Immature natural killer cell (primary cell): ENCODE results near the gene TUBB6. TPM values are rescaled to one million over a fixed set of nuclear protein-coding genes. Genes with fewer than 3 reads are reported as not detected.

Experiments used
- DNase-seq, 3 donors: peaks; one replicate each; pipeline ENCODE4 v3.0.0; 2022; ENCODE audit warnings: mixed read lengths in 1 of 3
- H3K27ac Mint-ChIP-seq, 6 donors: one replicate each; pipeline ENCODE4 v1.8.0; 2020; ENCODE audit warnings: mixed read lengths in 6 of 6, mild to moderate bottlenecking in 5 of 6, inconsistent platforms in 4 of 6, moderate library complexity in 3 of 6
- H3K27me3 Mint-ChIP-seq, 3 donors: one replicate each; pipeline ENCODE4 v1.8.0; 2020 to 2021; ENCODE audit warnings: low read depth in 3 of 3, mild to moderate bottlenecking in 3 of 3, mixed read lengths in 3 of 3, moderate library complexity in 3 of 3, inconsistent platforms in 1 of 3
- H3K36me3 Mint-ChIP-seq, 3 donors: one replicate each; pipeline ENCODE4 v1.8.0; 2020; ENCODE audit warnings: mixed read lengths in 3 of 3, inconsistent platforms in 2 of 3, mild to moderate bottlenecking in 2 of 3
- H3K4me1 Mint-ChIP-seq, 2 donors: one replicate each; pipeline ENCODE4 v1.8.0; 2020; ENCODE audit warnings: inconsistent platforms in 2 of 2, mild to moderate bottlenecking in 2 of 2, mixed read lengths in 2 of 2, moderate library complexity in 1 of 2
- H3K4me3 Mint-ChIP-seq, 5 donors: one replicate each; pipeline ENCODE4 v1.8.0; 2020; ENCODE audit warnings: mild to moderate bottlenecking in 5 of 5, mixed read lengths in 5 of 5, inconsistent platforms in 3 of 5, moderate library complexity in 3 of 5
- H3K9me3 Mint-ChIP-seq, 6 donors: one replicate each; pipeline ENCODE4 v1.8.0; 2020; ENCODE audit warnings: mild to moderate bottlenecking in 6 of 6, mixed read lengths in 6 of 6, inconsistent platforms in 4 of 6, moderate library complexity in 3 of 6
- polyA plus RNA-seq, 3 donors: library from polyadenylated mRNA; unstranded; fragments of 300-500 nt; fragmentation: Illumina TruSeq; gene quantifications; one replicate each; pipeline ENCODE4 v1.2.3, GENCODE V29; 2021

The TUBB6 gene
- polyA plus RNA-seq, 3 donors from 2014 or later: 4.8 TPM; not detected in 2

DNA sequence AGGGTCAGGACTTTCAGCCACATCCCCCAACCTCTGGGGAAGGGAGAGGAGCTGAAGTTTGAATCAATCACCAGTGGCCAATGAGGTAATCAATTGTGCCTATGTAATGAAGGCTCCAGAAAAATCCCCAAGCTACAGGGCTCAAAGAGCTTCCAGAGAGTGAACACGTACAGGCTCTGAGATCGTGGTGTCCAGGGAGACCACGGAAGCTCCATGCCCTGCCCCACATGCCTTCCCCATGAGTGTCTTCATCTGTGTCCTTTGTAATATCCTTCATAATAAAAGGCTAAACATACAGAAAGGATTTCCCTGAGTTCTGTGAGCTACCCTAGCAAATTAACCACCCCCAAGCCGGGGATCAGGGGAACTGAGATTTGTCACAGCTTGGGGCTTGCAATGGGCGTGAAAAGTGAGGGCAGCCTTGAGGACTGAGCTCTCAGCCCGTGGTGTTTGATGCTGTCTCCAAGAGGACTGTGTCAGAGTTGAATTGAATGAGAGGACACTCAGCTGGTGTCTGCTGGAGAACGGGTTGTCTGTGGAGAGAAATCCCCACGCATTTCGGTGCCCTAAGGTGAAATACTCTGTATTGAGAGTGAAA lies 25.5 kb upstream of the TUBB6 start:
- H3K9me3 Mint-ChIP-seq: peaks cover 0 to 2% (median 0%) of the 10 kb centered on the region in 6 donors
- H3K4me1 Mint-ChIP-seq: no peaks in the 10 kb centered on the region
- no peak for DNase-seq
- H3K4me3 Mint-ChIP-seq: no peak overlapping the region
- no peaks in the 10 kb centered on the region for H3K36me3 Mint-ChIP-seq
- no peak overlapping the region for H3K27ac Mint-ChIP-seq
- H3K27me3 Mint-ChIP-seq: peaks cover 0 to 10% (median 4%) of the 10 kb centered on the region in 3 donors

DNA sequence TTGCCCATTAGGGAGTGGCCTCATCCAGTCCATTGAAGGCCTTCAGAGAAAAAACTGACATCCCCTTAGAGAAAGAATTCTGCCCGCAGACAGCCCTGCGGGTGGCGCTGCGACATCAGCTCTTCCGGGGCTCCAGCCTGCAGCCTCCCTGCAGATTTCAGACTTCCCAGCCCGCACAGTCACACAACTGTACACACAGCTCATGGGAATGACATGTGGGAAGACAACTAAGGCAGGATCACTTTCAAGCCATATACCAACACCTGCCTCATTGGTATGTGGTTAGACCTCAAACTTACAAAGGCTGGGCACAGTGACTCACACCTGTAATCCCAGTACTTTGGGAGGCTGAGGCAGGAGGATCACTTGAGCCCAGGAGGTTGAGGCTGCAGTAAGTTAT lies 24.8 kb upstream of the TUBB6 start:
- no peak for DNase-seq
- Mint-ChIP-seq H3K4me1 (no peaks in the 10 kb centered on the region), H3K27ac (no peak overlapping the region), H3K4me3 (no peak overlapping the region), H3K9me3 (peaks cover 0 to 2% (median 0%) of the 10 kb centered on the region in 6 donors), H3K27me3 (peaks cover 0 to 10% (median 4%) of the 10 kb centered on the region in 3 donors), H3K36me3 (no peaks in the 10 kb centered on the region)

DNA sequence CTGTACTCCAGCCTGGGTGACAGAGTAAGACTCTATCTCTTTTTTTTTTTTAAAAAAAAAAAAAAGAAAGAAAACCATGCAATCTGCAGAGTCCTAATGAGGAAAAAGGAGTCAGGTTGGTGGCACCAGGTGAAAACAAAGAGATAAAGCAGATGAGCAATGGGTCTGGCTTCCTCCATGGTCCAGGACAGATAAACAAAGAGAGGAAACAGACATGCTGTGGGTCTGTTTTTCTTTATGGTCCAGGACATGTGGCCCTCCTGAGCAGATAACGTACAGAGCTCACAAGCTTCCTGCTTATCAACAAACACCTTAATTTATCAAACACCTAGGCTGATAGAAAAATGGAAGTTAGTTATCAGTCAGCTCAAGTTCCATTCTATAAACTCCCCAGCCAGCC lies 24.4 kb upstream of the TUBB6 start:
- DNase-seq: no peak
- H3K4me1 Mint-ChIP-seq: no peaks in the 10 kb centered on the region
- peaks cover 0 to under 1% (median 0%) of the 10 kb centered on the region in 3 donors for H3K36me3 Mint-ChIP-seq
- H3K27ac Mint-ChIP-seq: no peak overlapping the region
- H3K27me3 Mint-ChIP-seq: peaks cover 0 to 13% (median 4%) of the 10 kb centered on the region in 3 donors
- no peak overlapping the region for H3K4me3 Mint-ChIP-seq
- peaks cover 0 to 2% (median 0%) of the 10 kb centered on the region in 6 donors for H3K9me3 Mint-ChIP-seq

DNA sequence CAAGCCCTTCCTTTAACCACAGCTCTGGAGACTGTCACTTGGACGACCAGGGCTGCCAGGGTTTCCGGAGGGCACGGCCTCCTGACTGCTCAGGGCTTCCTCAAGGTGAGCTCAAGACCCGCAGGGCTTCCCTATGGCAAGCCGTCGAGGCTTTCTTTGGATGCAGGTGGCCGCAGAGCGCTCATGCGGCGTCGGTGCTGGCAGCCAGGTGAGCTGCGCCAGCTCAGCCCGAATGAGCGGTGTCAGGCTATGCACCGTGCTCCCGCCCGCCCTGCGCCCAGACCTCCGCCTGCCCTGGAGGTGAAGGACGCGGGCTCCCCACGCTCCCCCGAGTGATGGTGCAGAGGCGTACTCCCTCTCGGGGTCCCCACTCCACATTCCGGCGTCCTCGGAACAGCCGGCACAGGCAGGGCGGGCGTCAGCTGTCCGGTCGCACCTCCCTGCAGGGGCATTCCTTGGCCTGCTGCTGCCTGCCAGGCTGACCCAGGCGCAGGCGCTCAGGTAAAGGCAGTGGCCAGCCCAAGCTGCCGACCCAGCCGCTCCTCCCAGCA lies 20.8 kb upstream of the TUBB6 start:
- H3K27ac Mint-ChIP-seq: no peak overlapping the region
- H3K4me3 Mint-ChIP-seq: no peak overlapping the region
- DNase-seq: no peak
- peaks cover 0 to 23% (median 5%) of the 10 kb centered on the region in 3 donors for H3K27me3 Mint-ChIP-seq
- no peaks in the 10 kb centered on the region for H3K4me1 Mint-ChIP-seq
- peaks cover 0 to 4% (median 0%) of the 10 kb centered on the region in 3 donors for H3K36me3 Mint-ChIP-seq
- H3K9me3 Mint-ChIP-seq: peaks cover 0 to 2% (median 0%) of the 10 kb centered on the region in 6 donors

DNA sequence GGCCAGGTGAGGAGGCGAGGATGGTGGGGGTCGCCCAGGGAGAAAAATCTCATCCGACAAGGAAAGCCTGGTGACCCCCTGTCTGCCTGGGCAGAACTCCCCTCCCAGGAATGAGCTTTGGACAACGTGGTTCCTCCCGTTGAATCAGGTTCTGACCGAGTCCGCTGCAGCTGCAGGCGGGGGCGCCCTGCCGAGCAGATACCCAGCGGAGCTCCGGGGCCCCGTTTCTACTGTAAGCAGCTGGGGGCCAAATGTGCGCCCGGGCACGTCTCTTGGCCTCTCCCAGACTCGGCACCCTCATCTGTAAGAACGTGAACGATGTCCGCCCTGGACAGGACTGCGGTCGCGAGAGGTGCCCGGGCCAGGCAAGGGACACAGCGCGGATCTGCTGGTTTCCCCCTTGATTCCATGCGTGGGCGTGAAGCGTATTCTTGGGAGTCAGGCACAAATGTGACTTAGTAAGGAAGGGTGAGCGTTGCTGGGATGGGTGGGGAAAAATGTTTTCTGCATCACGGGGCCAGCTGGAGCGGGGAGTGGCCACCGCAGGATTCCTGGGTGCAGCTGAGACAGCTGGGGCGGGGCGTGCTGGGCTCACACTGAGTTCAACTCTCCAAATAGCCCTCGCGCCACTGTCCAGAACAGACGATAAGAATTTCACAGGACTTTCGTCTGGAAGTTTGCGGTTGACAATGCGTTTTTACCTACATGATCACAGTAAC lies 20.2 kb upstream of the TUBB6 start:
- DNase-seq: no peak
- Mint-ChIP-seq H3K27me3 (peaks cover 0 to 23% (median 5%) of the 10 kb centered on the region in 3 donors), H3K4me1 (no peaks in the 10 kb centered on the region), H3K27ac (no peak overlapping the region), H3K9me3 (peaks cover 0 to 2% (median 0%) of the 10 kb centered on the region in 6 donors), H3K4me3 (no peak overlapping the region), H3K36me3 (peaks cover 0 to 4% (median 0%) of the 10 kb centered on the region in 3 donors)

DNA sequence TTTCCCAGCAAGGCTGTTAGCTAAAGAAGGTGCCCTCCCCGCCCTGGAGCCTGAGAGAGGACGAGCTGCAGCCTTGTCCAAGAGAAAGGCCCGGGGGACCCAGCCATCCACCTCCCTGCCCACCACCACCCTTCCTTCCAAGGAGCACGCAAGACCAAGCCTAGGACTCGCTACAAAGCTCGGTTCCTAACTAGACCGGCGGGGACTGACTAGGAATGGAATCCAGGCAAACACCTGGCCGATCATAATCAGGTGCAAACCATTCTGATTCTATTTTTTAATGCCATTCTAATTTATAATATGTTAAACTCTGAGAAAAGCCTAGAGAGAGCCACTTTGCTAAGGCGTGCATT lies 19.7 kb upstream of the TUBB6 start:
- peaks cover 0 to 4% (median 0%) of the 10 kb centered on the region in 3 donors for H3K36me3 Mint-ChIP-seq
- H3K9me3 Mint-ChIP-seq: peaks cover 0 to 2% (median 0%) of the 10 kb centered on the region in 6 donors
- no peak overlapping the region for H3K4me3 Mint-ChIP-seq
- no peaks in the 10 kb centered on the region for H3K4me1 Mint-ChIP-seq
- no peak overlapping the region for H3K27ac Mint-ChIP-seq
- H3K27me3 Mint-ChIP-seq: peaks cover 0 to 23% (median 5%) of the 10 kb centered on the region in 3 donors
- no peak for DNase-seq

DNA sequence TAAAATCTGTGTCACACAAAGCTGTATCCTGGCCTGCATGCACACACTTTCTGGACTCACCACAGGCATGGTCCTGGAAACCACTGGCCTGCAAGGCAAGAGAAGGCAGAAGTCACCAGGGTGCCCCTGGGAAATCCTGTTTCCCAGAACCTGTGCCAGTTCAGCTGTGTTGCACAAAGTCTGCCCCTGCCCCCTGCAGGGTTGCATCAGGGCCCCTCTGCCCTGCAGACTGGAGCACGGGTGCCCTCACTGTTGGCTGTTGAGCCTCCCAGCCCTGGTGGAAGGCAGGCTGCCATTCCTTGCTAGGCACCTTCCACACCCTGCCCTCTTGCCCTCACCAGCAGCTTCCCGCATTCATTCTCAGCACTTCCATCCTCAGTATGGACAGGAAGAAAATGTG lies 18.0 kb upstream of the TUBB6 start:
- Mint-ChIP-seq H3K4me1 (no peaks in the 10 kb centered on the region), H3K9me3 (no peaks in the 10 kb centered on the region)
- no peak for DNase-seq

DNA sequence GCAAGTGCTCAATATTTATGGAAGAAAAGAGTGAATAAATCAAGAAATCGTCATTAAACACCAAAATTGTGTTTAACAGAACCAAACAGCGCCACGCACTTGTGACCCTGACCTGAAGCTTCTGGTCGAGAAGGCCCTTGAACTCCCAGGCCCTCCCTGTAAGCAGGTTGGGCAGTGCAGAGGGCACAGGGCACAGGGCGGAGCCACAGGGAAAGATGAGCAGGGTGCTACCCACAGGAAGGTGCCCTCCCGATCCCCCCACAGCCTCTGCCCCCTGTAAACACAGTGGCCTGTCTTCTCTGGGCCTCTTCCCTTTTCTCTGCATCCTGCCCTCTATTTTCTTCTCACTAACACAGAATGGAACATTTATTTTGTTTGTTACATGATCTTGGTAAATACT lies 16.9 kb upstream of the TUBB6 start:
- no peaks in the 10 kb centered on the region for H3K4me1 Mint-ChIP-seq
- no peak overlapping the region for H3K27ac Mint-ChIP-seq
- no peaks in the 10 kb centered on the region for H3K9me3 Mint-ChIP-seq
- H3K27me3 Mint-ChIP-seq: peaks cover 0 to 17% (median 1%) of the 10 kb centered on the region in 3 donors
- H3K4me3 Mint-ChIP-seq: no peak overlapping the region
- DNase-seq: no peak
- peaks cover 0 to 4% (median 0%) of the 10 kb centered on the region in 3 donors for H3K36me3 Mint-ChIP-seq

More for the DNA sequence above, 18.0 kb upstream of the TUBB6 start:
- Mint-ChIP-seq H3K27me3 (peaks cover 0 to 20% (median 1%) of the 10 kb centered on the region in 3 donors), H3K27ac (no peak overlapping the region), H3K4me3 (no peak overlapping the region), H3K36me3 (peaks cover 0 to 4% (median 0%) of the 10 kb centered on the region in 3 donors)

DNA sequence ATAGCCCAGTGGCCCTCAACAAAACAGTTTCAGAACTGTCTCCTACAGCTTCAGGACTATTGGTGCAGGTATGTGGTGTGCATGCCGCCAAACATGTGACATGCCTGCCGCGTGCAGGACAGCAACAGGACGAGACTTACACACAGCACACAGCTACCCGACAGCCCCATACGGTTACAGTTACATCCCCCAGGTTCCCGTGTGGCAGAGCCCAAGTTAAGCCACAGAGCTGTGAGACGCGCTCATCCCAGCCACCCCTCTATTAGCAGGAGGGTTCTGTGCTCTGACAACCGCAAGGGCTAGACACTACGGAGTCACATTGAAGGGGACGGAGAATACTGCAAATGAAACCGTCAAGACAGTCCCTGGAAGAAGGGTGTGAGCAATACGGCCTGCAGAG lies 16.4 kb upstream of the TUBB6 start:
- H3K36me3 Mint-ChIP-seq: peaks cover 0 to 4% (median 0%) of the 10 kb centered on the region in 3 donors
- no peak for DNase-seq
- no peak overlapping the region for H3K4me3 Mint-ChIP-seq
- H3K27ac Mint-ChIP-seq: no peak overlapping the region
- no peaks in the 10 kb centered on the region for H3K9me3 Mint-ChIP-seq
- H3K4me1 Mint-ChIP-seq: no peaks in the 10 kb centered on the region
- H3K27me3 Mint-ChIP-seq: peaks cover 0 to 17% (median 1%) of the 10 kb centered on the region in 3 donors

DNA sequence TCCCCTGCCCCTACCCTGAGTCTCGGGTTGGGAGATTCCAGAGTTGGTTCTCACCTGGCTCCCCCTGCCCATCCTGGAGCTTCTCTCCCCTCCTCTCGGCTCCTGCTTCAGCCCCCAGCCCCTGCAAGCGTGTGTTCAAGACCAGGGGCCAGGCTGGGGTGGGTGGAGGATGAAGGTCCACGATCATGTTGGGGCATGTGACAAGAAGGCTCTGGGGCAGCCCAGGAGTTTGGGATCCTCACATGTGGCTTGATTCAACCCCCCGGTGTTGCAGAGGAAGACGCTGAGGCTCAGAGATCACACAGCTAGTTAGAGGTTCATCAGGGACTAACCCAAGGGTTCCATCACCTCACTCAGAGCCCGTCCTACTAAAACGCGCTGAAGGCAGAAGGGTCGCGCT lies 14.2 kb upstream of the TUBB6 start:
- H3K27me3 Mint-ChIP-seq: peaks cover 0 to 12% (median 1%) of the 10 kb centered on the region in 3 donors
- no peak overlapping the region for H3K4me3 Mint-ChIP-seq
- DNase-seq: no peak
- no peaks in the 10 kb centered on the region for H3K9me3 Mint-ChIP-seq
- H3K4me1 Mint-ChIP-seq: no peaks in the 10 kb centered on the region
- H3K27ac Mint-ChIP-seq: no peak overlapping the region
- peaks cover 0 to 2% (median 0%) of the 10 kb centered on the region in 3 donors for H3K36me3 Mint-ChIP-seq

DNA sequence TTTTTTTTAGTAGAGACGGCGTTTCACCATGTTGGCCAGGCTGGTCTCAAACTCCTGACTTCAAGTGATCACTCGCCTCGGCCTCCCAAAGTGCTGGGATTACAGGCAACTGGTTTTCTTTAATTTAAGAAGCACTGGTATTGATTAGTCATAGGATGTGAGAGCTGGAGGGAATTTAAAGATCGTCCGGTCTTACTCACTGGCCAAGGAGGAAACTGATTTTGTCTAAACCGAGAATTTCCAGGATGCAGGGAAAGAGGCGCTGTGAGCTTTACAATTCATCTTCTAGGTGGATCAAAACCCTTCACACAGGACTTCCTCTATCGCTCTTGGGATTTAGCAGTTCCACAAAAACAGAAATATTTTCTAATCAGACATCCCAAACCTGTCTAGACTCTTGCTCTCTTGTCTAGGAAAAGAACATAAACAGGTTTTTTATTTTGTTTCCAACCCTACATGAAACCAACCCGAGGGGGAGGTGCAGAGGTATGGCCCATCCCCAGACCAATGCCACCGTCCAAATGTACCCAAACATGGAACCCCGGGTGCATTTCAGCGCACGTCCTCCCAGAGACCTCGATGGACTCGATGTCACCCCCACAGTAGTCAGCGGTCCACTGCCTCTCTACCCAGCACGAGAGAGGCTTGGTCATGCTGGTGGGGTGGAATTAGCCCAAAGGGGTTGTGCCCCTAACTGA lies 12.5 kb upstream of the TUBB6 start:
- Mint-ChIP-seq H3K9me3 (no peaks in the 10 kb centered on the region), H3K27ac (no peak overlapping the region), H3K27me3 (peaks cover 0 to 3% (median 0%) of the 10 kb centered on the region in 3 donors)

DNA sequence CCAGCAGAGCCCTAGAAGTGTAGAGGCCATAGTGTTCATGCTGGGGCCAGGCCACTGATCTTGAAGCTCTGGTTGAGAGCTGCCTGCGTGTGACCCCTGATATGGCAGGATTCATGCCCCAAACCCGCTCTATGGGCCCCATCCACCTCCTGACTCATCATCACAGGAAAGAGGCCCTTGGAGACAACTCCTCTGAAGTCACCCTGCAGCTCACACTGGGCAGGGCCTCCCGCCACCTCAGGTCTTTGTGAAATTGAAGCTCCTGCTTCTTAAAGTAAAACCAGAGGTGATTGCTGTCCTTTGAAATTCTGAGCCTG lies 12.0 kb upstream of the TUBB6 start:
- no peak for DNase-seq
- Mint-ChIP-seq H3K4me1 (no peaks in the 10 kb centered on the region), H3K27me3 (peaks cover 0 to 3% (median 0%) of the 10 kb centered on the region in 3 donors), H3K36me3 (no peaks in the 10 kb centered on the region), H3K4me3 (no peak overlapping the region), H3K27ac (no peak overlapping the region), H3K9me3 (no peaks in the 10 kb centered on the region)

More for the DNA sequence above, 12.5 kb upstream of the TUBB6 start:
- H3K4me3 Mint-ChIP-seq: no peak overlapping the region
- DNase-seq: no peak
- H3K4me1 Mint-ChIP-seq: no peaks in the 10 kb centered on the region
- no peaks in the 10 kb centered on the region for H3K36me3 Mint-ChIP-seq

DNA sequence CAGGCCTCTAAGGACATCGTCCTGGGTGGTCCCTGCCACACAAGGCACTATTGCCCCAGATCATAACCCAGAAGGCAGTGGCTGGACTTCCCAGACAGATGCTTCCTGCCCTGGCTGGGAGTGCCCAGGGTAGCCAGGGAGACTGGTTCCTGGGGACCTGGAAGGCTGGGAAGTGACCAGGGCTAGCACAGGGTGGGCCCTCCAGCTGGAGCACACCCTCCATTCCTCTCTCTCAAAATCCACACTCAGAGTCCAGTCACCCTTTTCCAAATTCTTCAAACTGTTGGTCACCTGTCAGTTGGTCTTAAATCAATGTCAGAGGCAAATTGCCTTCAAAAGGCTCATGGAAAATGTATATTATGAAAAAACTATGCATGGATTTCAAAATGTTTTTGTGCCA lies 11.6 kb upstream of the TUBB6 start:
- Mint-ChIP-seq H3K27ac (no peak overlapping the region), H3K4me1 (no peaks in the 10 kb centered on the region), H3K4me3 (no peak overlapping the region), H3K36me3 (no peaks in the 10 kb centered on the region), H3K9me3 (no peaks in the 10 kb centered on the region), H3K27me3 (peaks cover 0 to 3% (median 1%) of the 10 kb centered on the region in 3 donors)
- DNase-seq: no peak

DNA sequence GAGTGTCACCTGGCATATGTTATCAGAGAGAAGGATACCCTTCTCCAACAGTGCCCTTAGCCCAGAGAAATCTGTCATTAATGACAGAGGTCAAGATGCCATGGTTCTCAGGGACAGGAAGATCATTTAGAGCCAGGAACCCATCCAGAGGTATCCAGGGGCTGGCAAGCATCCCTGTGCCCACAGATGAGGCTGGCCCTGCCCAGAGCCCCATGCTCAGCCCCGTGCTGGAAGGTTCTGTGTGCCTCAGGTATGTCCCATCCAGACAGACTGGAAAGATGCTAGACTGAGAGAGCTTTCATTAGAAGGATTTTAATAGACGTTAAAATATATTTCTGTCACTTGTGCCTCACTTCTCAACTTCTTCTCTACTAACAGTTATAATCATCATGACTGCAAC lies 8.2 kb upstream of the TUBB6 start:
- no peak overlapping the region for H3K4me3 Mint-ChIP-seq
- no peak for DNase-seq
- H3K36me3 Mint-ChIP-seq: no peaks in the 10 kb centered on the region
- H3K4me1 Mint-ChIP-seq: no peaks in the 10 kb centered on the region
- no peaks in the 10 kb centered on the region for H3K9me3 Mint-ChIP-seq
- H3K27me3 Mint-ChIP-seq: peaks cover 3 to 8% (median 4%) of the 10 kb centered on the region in 3 donors
- no peak overlapping the region for H3K27ac Mint-ChIP-seq
